Inflammatory macrophage (primary cell): ENCODE results near the gene GRIA1.

Experiments
- DNase-seq, 2 donors: peaks; one replicate each; pipeline ENCODE4 v3.0.0-alpha.2; 2020 to 2022

Gene GRIA1

GRCh38 chr5:153552886-153553285, 62.4 kb downstream of the GRIA1 start:
- no peak for DNase-seq

GRCh38 chr5:153555420-153556114, 65.1 kb downstream of the GRIA1 start:
- DNase-seq, result no peak

DNA sequence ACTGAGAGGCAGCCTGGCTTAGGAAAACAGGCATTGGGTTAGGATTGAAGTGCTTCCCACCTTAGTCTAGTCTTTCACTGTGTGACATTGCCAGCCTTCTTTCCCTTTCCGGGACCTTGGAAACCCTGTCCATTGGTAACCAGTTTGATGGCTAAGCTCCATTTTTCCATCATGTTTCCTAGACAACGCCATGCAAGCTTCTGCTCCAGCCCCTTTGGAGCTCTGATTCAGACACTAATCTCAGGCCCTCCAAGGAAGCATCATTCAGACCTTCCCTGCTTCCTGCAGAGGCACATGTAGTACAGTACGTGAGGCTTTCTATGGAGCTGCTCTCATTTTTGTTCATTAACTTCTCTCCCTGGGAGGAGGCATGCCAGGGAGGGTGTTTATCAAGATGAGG, 68.5 kb downstream of the GRIA1 start:
- DNase-seq, result no peak

GRCh38 chr5:153559926-153560325, 69.5 kb downstream of the GRIA1 start:
- no peak for DNase-seq

GRCh38 chr5:153562189-153562588, 71.7 kb downstream of the GRIA1 start:
- no peak for DNase-seq

GRCh38 chr5:153565822-153566221, 75.4 kb downstream of the GRIA1 start:
- peak in 1 of 2 donors; percentile 3 for DNase-seq

DNA sequence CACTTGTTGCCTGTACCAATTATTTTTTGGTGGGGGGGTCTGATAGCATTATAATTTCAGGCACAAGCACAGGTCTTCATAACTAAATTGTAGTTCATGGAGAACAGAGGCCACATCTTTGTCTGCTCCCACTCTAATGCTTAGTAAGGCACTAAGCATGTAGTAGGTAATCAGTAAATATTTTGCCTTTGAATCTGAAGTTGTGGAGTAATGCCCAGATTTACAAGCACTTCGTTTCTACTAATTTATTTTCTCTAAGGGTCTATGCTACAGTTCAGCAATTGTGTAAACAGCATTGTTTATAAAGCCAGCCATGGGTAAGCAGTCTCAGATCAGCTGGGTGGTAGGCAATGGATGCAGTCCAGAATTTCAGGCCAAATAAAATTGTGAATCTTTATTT, 78.6 kb downstream of the GRIA1 start:
- DNase-seq, result no peak

DNA sequence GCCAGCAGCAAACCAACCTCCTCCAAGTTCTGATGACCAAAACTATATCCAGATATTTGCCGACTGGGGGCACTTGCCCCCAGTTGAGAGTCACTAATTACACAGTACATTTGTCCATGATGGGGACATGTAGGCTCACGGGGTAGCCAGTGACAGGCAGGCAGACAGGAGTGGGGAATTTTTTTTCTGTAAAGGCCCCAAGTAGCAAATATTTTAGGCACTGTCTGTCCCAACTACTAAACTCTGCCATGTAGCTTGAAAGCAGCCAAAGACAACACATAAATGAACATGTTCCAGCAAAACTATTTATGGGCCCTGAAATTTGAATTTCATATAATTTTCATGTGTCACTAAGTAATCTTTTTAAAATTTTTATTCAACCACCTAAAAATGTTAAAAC, 80.7 kb downstream of the GRIA1 start:
- no peak for DNase-seq

GRCh38 chr5:153572411-153573145, 82.1 kb downstream of the GRIA1 start:
- DNase-seq, result no peak

DNA sequence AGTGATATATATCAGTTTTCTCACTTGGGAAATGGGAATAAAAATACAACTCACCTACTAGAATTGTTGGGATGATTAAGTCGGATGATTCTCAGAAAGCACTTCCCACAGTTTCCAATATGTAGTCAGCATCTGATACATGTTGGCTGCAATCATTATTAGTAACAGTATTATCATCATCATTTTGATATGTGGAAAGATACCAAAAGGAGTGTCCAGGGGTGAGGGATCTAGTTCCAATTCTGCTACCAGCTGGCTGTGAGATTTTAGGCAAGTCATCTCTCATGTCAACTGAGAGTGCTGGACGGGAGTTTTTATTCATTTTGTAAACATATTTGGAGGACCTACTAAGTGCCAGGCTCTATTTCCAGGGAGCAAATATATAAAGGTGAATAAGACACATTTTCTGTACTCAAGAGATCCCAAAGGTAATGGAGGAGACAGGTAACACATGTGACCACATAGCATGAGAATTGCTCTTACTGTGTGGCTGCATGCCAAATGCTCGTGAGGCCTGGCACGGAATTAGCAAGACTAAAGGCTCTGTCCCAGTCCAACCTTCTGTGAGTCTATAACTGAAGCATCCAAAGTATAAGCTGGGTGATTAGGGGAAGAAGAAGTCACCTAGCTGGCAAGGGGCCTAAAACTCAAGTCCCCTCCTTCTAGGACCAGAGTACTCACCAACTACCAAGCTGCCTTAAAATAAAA, 83.0 kb downstream of the GRIA1 start:
- no peak for DNase-seq

DNA sequence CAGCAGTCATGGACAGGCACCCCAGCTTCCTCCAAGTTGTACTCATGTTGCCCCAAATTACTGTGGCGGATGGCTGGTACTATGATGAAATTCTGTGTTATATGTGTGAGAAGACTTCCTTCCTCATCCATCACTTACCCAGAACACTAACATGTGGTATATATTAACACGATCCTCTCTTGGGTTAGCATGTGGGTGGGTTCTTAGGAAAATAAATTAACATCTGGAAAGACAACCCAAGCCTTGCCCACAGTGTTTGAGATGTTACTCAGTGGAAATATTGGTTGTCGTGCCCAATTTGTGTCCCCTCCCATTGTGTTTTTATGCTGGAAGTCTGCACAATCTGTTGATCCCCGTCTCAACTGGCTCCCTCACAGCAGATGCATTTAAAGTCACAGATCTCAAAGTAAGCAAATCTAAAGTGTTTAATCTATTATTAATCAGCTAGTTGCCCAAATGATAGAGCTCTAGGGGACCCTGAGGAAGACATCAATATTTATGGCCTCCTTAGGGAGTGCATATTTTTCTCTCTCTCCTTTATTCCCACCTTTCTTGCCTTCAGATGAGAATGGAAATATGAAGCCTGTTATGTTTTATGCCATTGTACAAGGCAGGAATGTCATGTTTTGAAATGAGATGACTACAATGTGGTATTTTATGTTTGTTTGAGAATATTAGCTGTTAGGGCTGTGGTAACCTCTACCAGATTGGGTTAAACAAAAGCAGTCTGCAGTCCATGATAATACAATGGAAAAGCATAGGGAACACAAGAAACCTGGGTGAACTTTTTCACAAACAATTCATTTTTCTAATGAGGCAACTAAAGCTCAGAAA, 93.9 kb downstream of the GRIA1 start:
- no peak for DNase-seq

DNA sequence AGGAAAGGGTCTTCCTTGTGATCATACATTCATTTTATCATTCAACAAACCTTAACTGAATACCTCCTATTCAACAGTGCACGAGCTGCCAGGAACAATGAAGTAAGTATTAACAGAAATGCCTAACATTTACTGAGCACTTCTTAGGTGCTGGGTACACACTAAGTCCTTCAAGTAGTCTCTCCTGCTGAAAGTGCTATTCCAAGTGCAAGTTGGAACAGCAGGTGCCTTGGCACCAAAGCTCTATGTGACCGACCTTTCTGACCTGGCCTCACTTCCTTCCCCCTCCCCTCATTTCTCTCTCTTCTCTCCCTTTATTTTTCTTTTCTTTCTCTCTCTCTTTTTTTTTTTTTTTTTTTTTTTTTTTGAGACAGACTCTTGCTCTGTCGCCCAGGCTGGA, 94.5 kb downstream of the GRIA1 start:
- no peak for DNase-seq

GRCh38 chr5:153585622-153586277, 95.3 kb downstream of the GRIA1 start:
- DNase-seq, result no peak

DNA sequence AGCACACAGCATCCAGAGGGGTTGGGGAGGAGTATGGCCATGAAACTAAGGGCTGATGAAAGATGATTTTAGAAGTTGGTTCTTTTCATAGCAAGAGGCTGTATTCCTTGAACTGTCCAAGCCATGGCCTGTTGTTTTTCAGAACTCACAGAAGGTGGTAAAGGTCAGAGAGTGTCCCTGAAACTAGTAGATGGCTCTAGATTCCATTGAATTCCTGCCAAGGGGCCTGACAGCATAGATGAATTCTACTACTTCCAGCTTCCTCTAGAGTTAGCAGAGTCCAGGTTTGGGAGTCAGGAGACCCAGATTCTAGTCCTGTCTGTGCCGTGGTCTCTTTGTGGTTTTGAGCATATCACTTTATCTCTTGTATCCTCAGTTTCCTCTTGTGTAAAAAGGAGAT, 101.6 kb downstream of the GRIA1 start:
- DNase-seq, result no peak

GRCh38 chr5:153594785-153595184, 104.3 kb downstream of the GRIA1 start:
- no peak for DNase-seq

- no peak for DNase-seq
Measured at GRCh38 chr5:153598099-153598498, 107.6 kb downstream of the GRIA1 start.

GRCh38 chr5:153601377-153601776, 110.9 kb downstream of the GRIA1 start:
- DNase-seq, result no peak

- DNase-seq, result no peak
Measured at GRCh38 chr5:153605386-153605785, 114.9 kb downstream of the GRIA1 start.

GRCh38 chr5:153610009-153610408, 119.5 kb downstream of the GRIA1 start:
- no peak for DNase-seq

- no peak for DNase-seq
Measured at GRCh38 chr5:153610811-153611210, 120.3 kb downstream of the GRIA1 start.

GRCh38 chr5:153613144-153613543, 122.7 kb downstream of the GRIA1 start:
- no peak for DNase-seq

GRCh38 chr5:153613672-153614071, 123.2 kb downstream of the GRIA1 start:
- DNase-seq, result no peak
